ENCODE results near the gene PRKCG. TPM values are rescaled to one million over a fixed set of nuclear protein-coding genes. Genes with fewer than 3 reads are reported as not detected.

The PRKCG gene
- total RNA-seq, 1 experiment from 2014 or later = 2.8 TPM

- Histone ChIP-seq H3K4me1 (ENCODE audit: control insufficient read depth in 1 of 2, insufficient read depth in 2 of 2, low read length in 2 of 2) (peaks cover 0 to 12% of the 10 kb centered on the region in 2 experiments; a peak in 2 of 4 replicates), H2AFZ (ENCODE audit: low read depth, low read length, poor library complexity, severe bottlenecking) (no peak overlapping the region), H3K36me3 (ENCODE audit: control insufficient read depth in 1 of 2, insufficient read depth in 2 of 2, low read length in 2 of 2) (no peaks in the 10 kb centered on the region), H3K27ac (ENCODE audit: low read depth, low read length) (no peak overlapping the region), H3K4me3 (replicated peaks in 1 of 2; ENCODE audit: low read depth in 1 of 2, low read length in 2 of 2) (no peak overlapping the region), H4K20me1 (ENCODE audit: insufficient read depth) (no peaks in the 10 kb centered on the region), H3K9me2 (ENCODE audit: insufficient read depth) (no peaks in the 10 kb centered on the region), H3K4me2 (ENCODE audit: low read length) (no peak overlapping the region), H3K9ac (ENCODE audit: low read length) (no peak overlapping the region), H3K79me2 (ENCODE audit: insufficient read depth, low read length) (no peaks in the 10 kb centered on the region), H3K9me3 (ENCODE audit: control insufficient read depth in 1 of 2, insufficient read depth in 1 of 2, low read depth in 1 of 2, low read length in 2 of 2) (no peaks in the 10 kb centered on the region), H3K27me3 (ENCODE audit: insufficient read depth, low read length) (peaks cover 14% of the 10 kb centered on the region; the same call in 1 of the 2 replicates)
- ChIA-PET POLR2A (no interaction called here), CTCF (no interaction called here), RAD21 (ENCODE audit: low non-redundant PET in 1 of 2, low total read pairs in 2 of 2, uncharacterized antibody in 2 of 2, unreplicated experiment in 2 of 2) (no interaction called here)
- no TSS peak for BruUV-seq (replicated peaks)
- ATAC-seq (no peak), DNase-seq (ENCODE audit: low read depth, low spot score) (no peak)
- TF ChIP-seq YY1 (IDR thresholded peaks at IDR 0.05; ENCODE audit: extremely low read depth, insufficient replicate concordance, low read depth, low read length) (no peak), CEBPB (IDR thresholded peaks at IDR 0.05; ENCODE audit: low read depth) (no peak), FOSL1 (IDR thresholded peaks at IDR 0.05; ENCODE audit: low read depth) (no peak), POLR2AphosphoS5 (IDR thresholded peaks at IDR 0.05; ENCODE audit: low read depth, low read length) (no peak), MAX (IDR thresholded peaks at IDR 0.05) (no peak), SIN3A (IDR thresholded peaks at IDR 0.05; ENCODE audit: low read depth) (no peak), SP1 (IDR thresholded peaks at IDR 0.05; ENCODE audit: low read depth) (no peak), REST (IDR thresholded peaks at IDR 0.05; ENCODE audit: low read depth) (no peak), EZH2phosphoT487 (IDR thresholded peaks at IDR 0.05; ENCODE audit: borderline replicate concordance) (no peak), EZH2 (IDR thresholded peaks at IDR 0.05) (no peak), TCF7L2 (IDR thresholded peaks at IDR 0.05; ENCODE audit: borderline replicate concordance, extremely low read depth, insufficient read depth, insufficient read length) (no peak), POLR2A (IDR thresholded peaks at IDR 0.05; ENCODE audit: borderline replicate concordance, extremely low read depth, insufficient read depth, insufficient read length) (no peak), ZNF274 (IDR thresholded peaks at IDR 0.05; ENCODE audit: low read depth, low read length) (no peak), JUND (IDR thresholded peaks at IDR 0.05) (no peak), ELF1 (IDR thresholded peaks at IDR 0.05; ENCODE audit: borderline replicate concordance, low read depth) (no peak), CBX3 (IDR thresholded peaks at IDR 0.05; ENCODE audit: low read depth) (no peak), SRF (IDR thresholded peaks at IDR 0.05; ENCODE audit: low read depth) (no peak)
- intact Hi-C loops (cut with micrococcal nuclease) = loop anchor here (5.0 kb wide), 1 partner anchor 117 kb away; no protein-coding TSS in a partner anchor
These were observed 23.8 kb downstream of the PRKCG start for GRCh38 chr19:53905787-53906186.
